Colonic mucosa (tissue), 4 donors: ENCODE data around the gene ZNF451. TPM values are rescaled to one million over a fixed set of nuclear protein-coding genes. Genes with fewer than 3 reads are reported as not detected.

Experiments used
- DNase-seq: peaks from one replicate; pipeline ENCODE4 v3.0.0-alpha.2; 2020
- H3K27ac ChIP-seq: fragments of 200-600 bp; one replicate; pipeline ENCODE4 v1.8.0; 2021
- H3K27me3 ChIP-seq: fragments of 200-600 bp; one replicate; pipeline ENCODE4 v1.8.0; 2021
- H3K36me3 ChIP-seq: fragments of 200-600 bp; one replicate; pipeline ENCODE4 v1.8.0; 2021
- H3K4me1 ChIP-seq: fragments of 200-600 bp; one replicate; pipeline ENCODE4 v1.8.0; 2021; ENCODE audit warnings: mild to moderate bottlenecking
- H3K4me3 ChIP-seq: fragments of 200-600 bp; one replicate; pipeline ENCODE4 v1.8.0; 2021
- H3K9ac ChIP-seq, 2 donors: one replicate each; pipeline ENCODE4 v1.7.0; 2013; ENCODE audit warnings: control low read depth in 2 of 2, low read depth in 2 of 2, low read length in 2 of 2
- H3K9me3 ChIP-seq: fragments of 200-600 bp; one replicate; pipeline ENCODE4 v1.8.0; 2021
- intact Hi-C: fragments of 100-400 bp; cut with DNase I; formaldehyde crosslinking; loops from one replicate; pipeline ENCODE4 v1.14.1; 2022
- total RNA-seq, 2 donors: library from RNA; stranded (reverse); fragmentation: NEBNext Ultra II Directional in 1 of 2; extraction: Animal tissue kit (Norgen Biotek cat#: 25700) in 1 of 2; gene quantifications; one replicate each; pipeline ENCODE4 v1.2.1, GENCODE V29; 2021
- TF ChIP-seq, protein P1 (sequence below): fragments of 200-600 bp; IDR thresholded peaks from one replicate; pipeline ENCODE4 v1.8.0; 2022; ENCODE audit warnings: antibody characterized with exemption, mild to moderate bottlenecking
- donor health status: healthy.
- donor health status: DM: no; HTN: no; CAD: no.
- donor health status: DM: no; HTN: no; CAD: no.

Gene ZNF451
- total RNA-seq, 2 donors from 2014 or later: 35.1 to 35.9 TPM

DNA sequence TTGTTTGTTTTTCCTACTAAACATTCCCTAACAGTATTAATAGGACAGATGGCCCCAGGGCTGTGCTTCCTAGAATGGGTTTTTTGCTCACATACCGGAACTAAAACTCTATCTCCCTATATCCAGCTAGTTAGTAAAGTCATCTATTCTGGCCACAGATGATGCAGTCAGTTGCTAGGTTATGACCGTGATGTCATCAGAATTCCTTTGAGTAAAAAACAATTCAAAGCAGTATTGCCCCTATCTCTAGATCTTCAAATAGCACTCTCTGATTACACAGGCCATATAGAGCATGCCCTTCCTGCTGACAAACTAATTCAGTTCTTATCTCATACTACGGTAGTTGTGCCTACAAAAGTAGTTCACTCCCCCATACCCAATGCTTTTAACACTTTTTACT, 17.9 kb upstream of the ZNF451 start:
- no peaks in the 10 kb centered on the region for H3K27me3 ChIP-seq
- intact Hi-C loops: no loop called here
- no peak overlapping the region for H3K27ac ChIP-seq
- TF ChIP-seq, protein P1, sequence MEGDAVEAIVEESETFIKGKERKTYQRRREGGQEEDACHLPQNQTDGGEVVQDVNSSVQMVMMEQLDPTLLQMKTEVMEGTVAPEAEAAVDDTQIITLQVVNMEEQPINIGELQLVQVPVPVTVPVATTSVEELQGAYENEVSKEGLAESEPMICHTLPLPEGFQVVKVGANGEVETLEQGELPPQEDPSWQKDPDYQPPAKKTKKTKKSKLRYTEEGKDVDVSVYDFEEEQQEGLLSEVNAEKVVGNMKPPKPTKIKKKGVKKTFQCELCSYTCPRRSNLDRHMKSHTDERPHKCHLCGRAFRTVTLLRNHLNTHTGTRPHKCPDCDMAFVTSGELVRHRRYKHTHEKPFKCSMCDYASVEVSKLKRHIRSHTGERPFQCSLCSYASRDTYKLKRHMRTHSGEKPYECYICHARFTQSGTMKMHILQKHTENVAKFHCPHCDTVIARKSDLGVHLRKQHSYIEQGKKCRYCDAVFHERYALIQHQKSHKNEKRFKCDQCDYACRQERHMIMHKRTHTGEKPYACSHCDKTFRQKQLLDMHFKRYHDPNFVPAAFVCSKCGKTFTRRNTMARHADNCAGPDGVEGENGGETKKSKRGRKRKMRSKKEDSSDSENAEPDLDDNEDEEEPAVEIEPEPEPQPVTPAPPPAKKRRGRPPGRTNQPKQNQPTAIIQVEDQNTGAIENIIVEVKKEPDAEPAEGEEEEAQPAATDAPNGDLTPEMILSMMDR: no peak
- no peak for DNase-seq
- H3K4me1 ChIP-seq: no peaks in the 10 kb centered on the region
- H3K9me3 ChIP-seq: no peaks in the 10 kb centered on the region
- H3K4me3 ChIP-seq: no peak overlapping the region
- H3K36me3 ChIP-seq: no peaks in the 10 kb centered on the region
- no peak overlapping the region for H3K9ac ChIP-seq

- intact Hi-C loops: no loop called here
- H3K9ac ChIP-seq: no peak overlapping the region
- no peaks in the 10 kb centered on the region for H3K9me3 ChIP-seq
- no peak overlapping the region for H3K4me3 ChIP-seq
- no peak for DNase-seq
- no peaks in the 10 kb centered on the region for H3K4me1 ChIP-seq
- H3K27me3 ChIP-seq: no peaks in the 10 kb centered on the region
- H3K27ac ChIP-seq: no peak overlapping the region
- H3K36me3 ChIP-seq: no peaks in the 10 kb centered on the region
- TF ChIP-seq, protein P1: no peak
Measured at GRCh38 chr6:57074383-57074782, 15.6 kb upstream of the ZNF451 start.

DNA sequence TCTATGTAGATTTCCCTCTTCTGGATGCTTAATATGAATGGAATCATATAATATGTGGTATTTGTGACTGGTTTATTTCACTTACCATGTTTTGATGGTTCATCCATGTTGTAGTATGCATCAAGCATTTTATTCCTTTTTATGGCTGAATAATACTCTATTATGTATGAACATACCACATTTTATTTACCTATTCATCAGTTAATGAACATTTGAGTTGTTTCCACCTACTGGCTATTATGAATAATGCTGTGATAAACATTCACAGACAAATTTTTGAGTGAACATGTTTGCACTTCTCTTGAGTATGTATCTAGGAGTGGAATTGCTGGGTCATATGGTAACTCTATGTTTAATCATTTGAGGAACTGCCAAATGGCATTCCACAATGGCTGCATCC, 14.9 kb upstream of the ZNF451 start:
- no peak overlapping the region for H3K9ac ChIP-seq
- H3K4me1 ChIP-seq: no peaks in the 10 kb centered on the region
- H3K27ac ChIP-seq: no peak overlapping the region
- no peaks in the 10 kb centered on the region for H3K27me3 ChIP-seq
- intact Hi-C loops: no loop called here
- H3K4me3 ChIP-seq: no peak overlapping the region
- no peaks in the 10 kb centered on the region for H3K9me3 ChIP-seq
- TF ChIP-seq, protein P1: no peak
- no peak for DNase-seq
- no peaks in the 10 kb centered on the region for H3K36me3 ChIP-seq

- no peaks in the 10 kb centered on the region for H3K36me3 ChIP-seq
- H3K9me3 ChIP-seq: no peaks in the 10 kb centered on the region
- H3K9ac ChIP-seq: no peak overlapping the region
- H3K4me1 ChIP-seq: no peaks in the 10 kb centered on the region
- no peak overlapping the region for H3K4me3 ChIP-seq
- no peak for DNase-seq
- TF ChIP-seq, protein P1: no peak
- no peaks in the 10 kb centered on the region for H3K27me3 ChIP-seq
- intact Hi-C loops: no loop called here
- H3K27ac ChIP-seq: no peak overlapping the region
Measured at GRCh38 chr6:57078531-57079207, 11.3 kb upstream of the ZNF451 start.

DNA sequence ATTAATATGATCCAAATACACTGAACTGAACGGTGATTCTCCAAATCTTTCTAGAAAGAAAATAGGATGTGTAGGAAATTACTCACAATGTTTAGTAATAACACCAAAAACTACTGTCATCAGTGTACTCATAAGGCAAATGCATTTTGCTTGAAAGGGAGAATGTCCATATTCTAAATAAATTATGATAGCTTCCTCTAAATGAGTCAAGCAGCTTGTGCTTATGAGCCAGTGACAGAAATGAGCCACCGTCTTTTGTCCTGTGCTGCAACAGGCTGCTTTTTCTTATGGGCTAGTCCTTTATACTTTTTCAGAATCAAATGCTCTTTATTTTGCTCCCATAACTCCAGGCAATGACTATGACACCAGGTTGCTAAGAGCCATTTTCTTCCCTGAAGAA, 4.5 kb upstream of the ZNF451 start:
- no peak for DNase-seq
- Histone ChIP-seq H3K27ac (no peak overlapping the region), H3K9ac (no peak overlapping the region), H3K4me3 (no peak overlapping the region), H3K4me1 (peaks cover 4% of the 10 kb centered on the region), H3K27me3 (no peaks in the 10 kb centered on the region), H3K9me3 (no peaks in the 10 kb centered on the region), H3K36me3 (no peaks in the 10 kb centered on the region)
- intact Hi-C loops: no loop called here
- TF ChIP-seq, protein P1: no peak
